GM03348 (cell line): ENCODE data around the gene CFAP251.
A peak's percentile ranks its signal among the peaks of the same experiment; 100 is the strongest.

ENCODE experiments used
- DNase-seq: peaks from one replicate; pipeline ENCODE4 v3.0.0; 2012; ENCODE audit warnings: low spot score

Gene CFAP251

DNA sequence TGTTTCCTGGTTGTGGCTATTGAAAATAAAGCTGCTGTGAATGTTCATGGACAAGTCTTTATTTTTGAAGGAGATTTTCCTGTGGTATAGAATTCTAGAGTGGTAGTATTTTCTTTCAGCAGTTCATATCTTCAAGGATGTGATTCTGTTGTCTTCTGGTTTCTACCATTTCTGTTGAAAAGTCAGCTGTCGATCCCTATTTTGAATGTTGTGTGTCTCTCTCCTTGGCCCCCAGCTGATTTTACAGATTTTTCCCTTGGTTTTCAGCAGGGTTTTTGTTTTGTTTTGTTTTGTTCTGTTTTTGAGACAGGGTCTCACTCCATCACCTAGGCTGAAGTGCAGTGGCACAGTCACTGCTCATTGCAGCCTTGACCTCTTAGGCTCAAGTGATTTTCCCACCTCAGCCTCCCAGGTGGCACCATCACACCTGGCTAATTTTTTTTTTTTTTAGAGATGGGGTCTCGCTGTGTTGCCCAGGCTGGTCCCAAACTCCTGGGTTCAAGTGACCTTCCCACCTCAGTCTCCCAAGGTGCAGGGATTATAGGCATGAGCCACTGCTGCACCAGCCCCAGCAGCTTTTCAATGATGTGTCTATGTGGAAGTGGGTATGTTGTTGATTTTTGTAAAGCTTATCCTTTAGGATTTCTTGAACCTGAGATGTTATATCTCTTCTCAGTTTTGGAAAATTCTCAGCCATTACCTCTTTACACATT is 28.1 kb downstream of the CFAP251 start:
- no peak for DNase-seq

- DNase-seq, result no peak
Observed at GRCh38 chr12:121947981-121948380, 29.6 kb downstream of the CFAP251 start.

DNA sequence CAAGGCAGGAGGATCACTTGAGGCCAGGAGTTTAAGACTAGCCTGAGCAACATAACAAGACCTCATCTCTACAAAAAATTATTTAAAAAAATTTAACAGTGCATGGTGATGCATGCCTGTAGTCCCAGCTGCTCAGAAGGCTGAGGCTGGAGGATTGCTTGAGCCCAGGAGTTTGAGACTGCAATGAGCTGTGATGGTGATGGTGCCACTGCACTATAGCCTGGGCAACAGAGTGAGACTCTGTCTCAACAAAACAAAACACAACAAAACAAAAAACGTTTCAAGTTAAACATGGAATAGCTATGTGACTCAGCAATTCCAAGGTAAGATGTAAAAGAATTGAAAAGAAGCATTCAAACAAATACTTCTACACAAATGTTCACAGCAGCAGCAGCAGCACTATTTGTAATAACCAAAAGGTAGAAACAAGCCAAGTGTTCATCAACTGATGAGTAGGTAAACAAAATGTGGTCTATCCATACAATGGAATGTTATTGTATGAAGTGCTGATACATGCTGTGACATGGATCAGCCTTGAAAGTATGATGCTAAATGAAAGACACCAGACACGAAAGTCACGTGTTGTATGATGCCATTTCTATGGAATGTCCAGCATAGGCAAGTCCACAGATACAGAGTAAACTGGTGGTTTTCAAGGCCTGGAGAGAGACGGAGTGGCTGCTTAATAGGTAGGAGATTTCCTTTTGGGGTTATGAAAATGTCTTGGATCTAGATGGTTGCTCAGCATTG is 31.4 kb downstream of the CFAP251 start:
- peak; percentile 38 for DNase-seq

GRCh38 chr12:121953117-121953692 is 34.8 kb downstream of the CFAP251 start:
- no peak for DNase-seq

DNA sequence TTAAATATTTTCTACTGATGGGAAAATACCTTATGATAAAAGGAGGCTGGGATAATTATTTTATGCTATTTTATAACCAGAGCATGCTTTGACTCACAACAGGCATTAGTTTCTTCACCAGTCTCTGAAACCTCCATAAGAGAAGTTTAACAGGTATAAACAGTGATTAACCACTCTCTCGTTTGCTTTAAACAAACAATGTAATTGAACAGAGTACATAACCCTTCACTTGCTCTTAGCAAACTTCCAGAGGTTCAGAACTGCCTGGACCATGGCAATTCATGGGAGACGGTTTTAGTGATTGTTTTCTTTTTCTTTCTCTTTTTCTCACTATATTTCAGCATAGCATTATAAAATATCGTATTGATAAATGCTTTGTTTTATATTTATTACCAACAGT is 35.3 kb downstream of the CFAP251 start:
- DNase-seq, result no peak

DNA sequence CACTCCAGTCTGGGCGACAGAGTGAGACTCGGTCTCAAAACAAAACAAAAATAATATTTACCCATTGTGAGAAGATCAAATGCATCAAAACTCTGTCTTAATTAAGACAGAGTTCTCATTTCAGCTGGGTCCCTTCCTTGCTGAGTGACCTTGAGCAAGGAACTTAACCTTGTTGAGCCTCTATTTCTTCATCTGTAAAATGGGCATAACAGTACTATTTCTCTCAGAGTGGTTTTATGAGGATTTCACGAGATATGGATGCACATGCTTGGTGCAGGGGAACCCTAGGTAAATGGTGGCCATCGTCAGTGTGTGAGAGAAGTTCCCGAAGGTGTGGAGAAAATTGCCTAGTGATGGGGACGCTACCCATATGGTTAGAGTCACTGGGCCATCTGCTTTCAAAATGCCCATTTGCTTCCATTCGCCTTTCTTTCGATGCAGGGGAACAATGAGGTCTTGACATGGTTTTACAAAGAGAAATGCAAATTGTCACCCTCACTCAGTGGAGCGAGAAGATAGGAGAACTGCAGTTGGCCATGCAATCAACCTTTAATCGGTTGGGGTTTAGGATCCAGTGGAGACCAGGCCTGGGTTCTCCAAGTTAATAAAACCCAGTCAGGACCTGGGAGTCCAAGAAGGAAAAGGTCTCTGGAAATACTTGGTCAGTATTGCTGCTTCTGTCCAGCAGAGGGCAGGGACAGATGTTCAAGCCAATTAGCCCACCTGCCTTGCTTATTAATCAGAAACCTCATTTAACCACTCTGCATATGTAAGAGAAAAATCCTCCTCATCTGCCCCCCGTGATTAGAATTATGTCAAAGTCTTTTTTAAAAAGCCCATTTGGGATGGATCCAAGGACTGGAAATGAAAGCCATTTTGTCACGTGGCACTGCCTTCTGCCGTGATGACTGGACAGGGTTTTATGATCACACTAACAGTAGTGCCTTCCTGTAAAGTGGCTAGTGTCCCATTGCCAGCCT is 37.2 kb downstream of the CFAP251 start:
- DNase-seq, result peak; percentile 46

DNA sequence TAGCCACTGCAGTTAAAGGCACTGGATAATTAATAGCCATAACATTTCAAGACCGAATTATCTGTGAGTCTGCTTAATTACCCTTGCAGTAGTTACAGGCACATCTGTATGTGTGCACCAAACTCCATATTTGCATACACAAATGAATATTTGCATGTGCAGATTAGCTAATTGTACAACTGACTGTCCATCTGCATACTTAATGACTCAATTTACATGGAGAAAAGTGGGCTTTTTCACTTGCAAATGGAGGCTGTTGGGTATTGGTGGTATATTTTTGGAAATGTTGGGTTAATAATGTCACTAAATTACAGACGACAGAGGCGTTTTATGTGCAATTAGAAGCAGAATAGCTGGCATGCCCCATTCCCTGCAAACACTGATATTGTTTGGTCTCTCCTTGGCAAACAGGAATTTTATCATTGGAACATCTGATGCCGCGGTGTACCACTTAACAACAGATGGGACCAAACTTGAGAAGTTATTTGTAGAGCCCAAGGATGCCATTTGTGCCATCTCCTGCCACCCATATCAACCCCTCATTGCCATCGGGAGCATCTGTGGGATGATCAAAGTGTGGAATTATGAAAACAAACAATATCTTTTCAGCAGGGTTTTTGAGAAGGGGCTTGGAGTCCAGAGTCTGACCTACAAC is 39.6 kb downstream of the CFAP251 start:
- no peak for DNase-seq

DNA sequence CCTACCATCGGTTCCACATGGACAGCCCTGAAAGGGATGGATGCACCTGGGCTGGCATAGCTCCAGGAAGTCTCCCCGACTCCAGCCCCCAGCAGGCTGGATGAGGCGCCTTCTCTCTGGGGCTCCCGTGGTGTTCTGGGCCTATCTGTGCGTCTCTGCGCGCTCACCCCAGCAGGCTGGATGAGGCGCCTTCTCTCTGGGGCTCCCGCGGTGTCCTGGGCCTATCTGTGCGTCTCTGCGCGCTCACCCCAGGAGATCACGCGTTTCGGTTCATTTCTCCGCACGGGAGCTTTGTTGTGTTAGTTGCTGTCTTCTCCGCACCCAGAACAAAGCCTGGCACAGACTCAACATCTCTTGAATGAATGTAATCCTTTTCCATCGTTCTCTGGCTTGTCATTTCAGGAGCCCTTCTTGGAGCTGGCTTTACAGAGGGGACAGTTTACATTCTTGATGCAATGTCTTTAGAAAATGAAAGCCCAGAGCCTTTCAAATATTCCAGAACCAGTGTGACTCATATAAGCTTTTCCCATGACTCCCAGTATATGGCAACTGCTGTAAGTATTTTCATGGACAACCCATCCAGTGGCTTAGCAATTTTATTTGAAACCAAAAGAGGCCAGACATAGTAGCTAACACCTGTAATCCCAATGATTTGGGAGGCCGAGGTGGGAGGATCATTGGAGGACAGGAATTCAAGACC is 40.3 kb downstream of the CFAP251 start:
- DNase-seq, result peak; percentile 20

- DNase-seq, result no peak
Observed at GRCh38 chr12:121960541-121960940, 42.1 kb downstream of the CFAP251 start.

DNA sequence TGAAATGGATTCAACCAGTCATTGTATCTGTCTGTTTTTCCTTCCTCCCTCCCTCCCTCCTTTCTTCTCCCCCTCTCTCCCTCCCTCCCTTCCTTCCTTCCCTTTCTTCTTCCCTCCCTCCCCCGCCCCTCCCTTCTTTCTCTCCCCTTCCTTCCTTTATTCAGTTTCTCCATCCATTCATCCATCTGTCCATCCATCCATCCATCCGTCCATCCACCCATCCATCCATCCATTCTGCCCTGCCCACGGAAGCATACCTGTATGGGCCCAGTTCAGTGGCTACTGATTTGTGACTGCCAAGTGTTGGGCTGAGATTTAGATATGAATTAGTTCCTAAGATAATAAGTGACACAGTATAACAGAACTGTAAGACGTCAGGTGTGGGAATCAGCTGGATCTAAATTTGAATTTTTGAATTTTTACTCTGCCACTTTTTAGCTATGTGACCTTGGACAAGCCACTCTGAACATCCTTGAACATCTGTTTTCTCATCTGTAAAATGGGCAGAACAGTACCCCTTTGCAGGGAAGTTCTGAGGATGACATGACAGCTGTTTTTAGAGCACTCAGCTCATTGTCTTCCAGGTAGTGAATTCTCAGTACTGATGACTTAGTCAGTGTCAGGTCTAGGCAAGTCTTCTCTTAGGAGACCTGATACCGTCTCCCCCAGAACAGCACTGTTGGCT is 42.9 kb downstream of the CFAP251 start:
- DNase-seq, result no peak

DNA sequence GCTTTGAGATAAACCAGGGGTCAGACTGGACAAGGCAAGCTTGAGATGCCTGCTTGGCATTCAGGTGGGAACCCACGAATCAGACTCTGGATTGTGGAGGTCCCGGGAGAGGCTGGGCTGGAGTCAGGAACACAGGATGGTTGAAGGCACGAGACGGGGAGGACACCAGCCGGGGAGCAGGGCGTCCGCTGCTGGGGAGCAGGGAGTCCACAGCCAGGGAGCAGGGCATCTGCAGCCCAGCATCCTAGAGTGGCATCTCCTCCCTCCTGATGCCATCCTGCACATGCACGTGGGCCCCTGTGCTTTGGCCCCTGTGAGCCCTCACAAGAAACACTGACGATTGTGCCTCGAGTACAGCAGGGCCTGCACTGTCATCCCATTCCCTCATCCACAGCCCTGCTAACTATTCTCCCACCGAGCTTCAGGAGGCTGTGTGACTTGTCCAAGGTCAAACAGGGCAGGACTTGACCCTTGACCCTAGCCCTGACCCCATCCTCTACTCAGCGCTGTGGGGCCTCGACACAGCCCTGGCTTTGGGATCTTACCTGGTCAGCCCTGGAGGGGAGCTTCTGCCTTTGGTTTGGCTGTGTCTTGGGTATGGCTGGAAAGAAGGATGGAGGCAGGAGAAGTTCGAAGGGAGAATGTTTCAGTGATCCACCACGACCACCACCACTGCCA is 45.1 kb downstream of the CFAP251 start:
- DNase-seq, result no peak

DNA sequence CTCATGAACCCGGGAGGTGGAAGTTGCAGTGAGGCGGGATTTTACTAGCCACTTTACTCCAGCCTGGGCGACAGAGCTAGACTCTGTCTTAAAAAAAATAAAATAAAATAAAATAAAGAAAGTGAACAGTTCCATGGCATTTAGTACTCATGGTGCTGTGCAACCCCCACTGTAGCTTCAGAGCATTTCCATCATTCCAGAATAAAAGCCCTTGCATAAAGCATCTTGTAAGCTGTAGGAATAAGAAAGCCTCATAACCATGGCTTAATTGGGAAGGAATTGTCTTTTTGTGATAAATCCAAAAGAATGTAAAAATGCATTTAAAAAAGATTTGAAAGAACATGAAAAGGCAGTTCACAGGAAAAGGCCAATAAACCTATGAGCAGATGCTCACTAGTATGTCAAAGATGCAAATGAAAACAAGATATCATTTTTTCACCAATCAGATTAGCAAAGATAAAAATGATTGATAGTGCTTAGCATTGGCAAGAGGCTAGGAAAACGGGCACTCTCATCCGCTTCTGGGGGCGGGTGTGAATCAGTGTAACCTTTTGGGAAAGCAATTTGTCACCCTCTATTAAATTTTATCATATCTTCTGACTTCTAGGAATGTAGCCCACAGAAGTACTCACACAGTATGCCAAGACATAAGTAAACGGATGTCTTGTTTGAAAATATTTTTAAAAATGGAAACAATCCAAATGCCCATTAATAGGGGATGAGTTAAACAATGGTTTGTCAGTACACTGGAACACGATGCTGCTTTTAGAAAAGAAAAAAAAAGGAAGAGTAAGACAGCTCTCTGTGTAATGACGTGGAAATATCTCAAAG is 46.6 kb downstream of the CFAP251 start:
- DNase-seq, result peak; percentile 81

GRCh38 chr12:121966959-121967358 is 48.6 kb downstream of the CFAP251 start:
- no peak for DNase-seq

- no peak for DNase-seq
Observed at GRCh38 chr12:121968876-121969275, 50.5 kb downstream of the CFAP251 start.

DNA sequence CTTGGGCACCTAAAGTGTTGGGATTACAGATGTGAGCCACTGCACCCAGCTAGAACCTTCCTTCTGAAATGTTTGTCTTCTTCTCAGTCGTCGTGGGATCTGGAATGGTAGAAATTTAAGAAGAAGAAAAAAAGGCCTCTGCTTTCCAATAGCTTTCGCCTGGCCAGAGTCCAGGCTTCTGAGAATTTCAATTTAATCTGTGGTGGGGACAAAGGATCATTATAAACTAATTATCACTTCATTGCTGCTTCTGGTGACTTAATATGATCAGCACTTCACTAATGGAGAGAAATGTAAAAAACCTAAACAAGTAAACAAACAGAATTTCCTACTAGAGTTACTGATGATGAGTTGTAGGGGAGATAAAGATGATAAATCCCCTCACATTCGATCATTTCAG is 51.3 kb downstream of the CFAP251 start:
- no peak for DNase-seq

GRCh38 chr12:121970581-121971300 is 52.3 kb downstream of the CFAP251 start:
- no peak for DNase-seq

DNA sequence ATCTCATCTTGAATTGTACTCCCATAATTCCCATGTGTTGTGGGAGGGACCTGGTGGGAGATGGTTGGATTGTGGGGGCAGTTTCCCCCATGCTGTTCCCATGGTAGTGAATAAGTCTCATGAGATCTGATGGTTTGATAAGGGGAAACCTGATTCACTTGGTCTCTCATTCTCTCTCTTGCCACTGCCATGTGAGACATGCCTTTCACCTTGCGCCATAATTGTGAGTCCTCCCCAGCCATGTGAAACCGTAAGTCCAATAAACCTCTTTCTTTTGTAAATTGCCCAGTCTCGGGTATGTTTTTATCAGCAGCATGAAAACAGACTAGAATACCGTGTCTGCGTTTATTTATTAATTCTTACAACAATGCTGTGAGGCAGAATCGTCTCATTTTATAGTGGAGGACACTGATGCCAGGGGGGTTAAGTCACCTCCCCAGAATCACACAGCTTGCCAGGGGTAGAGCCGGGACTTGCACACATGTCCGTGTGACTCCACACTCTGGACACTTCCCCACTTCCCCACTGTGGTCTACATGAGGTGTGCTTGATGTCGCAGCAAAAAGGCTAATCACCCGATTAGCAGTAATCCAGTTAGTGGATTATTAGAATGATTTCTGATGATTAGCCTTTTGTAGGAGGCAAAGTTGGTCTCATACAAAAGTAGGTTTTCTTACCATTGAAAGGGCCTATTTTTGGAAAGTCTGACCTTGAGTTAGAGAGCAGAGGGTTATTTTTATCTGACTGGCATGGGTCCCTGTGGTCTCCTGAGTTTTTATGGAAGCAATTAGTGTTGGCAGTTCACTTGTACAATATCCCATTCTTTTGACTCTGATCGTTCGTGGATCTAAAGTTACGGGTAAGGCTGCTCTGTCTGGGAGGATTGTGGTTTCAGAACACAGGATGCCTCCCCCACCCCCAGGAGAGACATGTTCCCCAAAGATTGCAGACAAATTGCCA is 55.9 kb downstream of the CFAP251 start:
- no peak for DNase-seq
